GM21717 (cell line): ENCODE results near the gene CRIP2.
A peak's percentile ranks its signal among the peaks of the same experiment; 100 is the strongest.

Experiments used
- ATAC-seq: cut with Tn5 transposase; IDR thresholded peaks from one replicate; pipeline ENCODE4 v1.9.1; 2021; ENCODE audit warnings: mild to moderate bottlenecking, moderate library complexity; ENCODE audit not compliant: unreplicated experiment

Gene CRIP2

DNA sequence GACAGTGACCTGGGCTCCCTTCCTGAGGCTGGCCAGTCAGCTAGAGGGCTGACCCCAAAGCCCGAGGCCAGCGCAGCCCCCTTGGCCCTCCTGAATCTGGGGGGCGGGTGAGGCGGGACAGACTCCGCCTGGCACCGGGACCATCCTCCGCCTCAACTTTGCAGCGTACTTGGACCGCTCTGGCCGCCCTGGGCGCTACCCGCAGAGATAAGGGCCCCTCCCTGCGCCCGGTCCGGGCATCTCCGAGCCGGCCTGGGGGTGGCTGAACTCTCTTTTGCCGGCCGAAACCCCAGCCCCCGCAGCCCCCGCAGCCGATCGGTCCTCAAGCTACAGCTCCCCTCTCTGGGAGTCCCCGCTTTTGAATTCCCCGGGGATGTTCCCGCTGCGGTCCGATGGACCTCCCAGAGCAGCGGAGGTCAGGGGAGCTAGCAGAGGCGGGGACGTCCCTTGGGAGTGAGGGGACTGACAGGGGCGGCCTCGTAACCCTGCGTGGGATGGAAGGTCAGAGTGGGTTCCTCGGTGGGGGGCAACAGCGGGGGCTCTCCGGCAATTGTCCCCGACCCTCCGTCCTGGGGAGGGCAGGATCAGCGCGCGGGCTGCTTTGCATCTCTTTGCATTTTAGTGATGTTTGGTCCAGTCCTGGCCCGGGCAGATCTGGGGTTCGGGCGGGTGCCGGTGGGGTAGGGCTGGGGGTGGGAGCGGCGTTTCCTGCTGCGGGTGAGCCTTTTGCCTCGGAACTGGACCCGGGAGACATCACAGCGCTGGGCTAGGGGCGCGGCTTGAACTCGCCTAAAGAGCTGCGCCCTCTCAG, 11.7 kb downstream of the CRIP2 start, which contains the start of gene CRIP1:
CRIP1 (plus strand) TSS at position 724 of the 811 bp plus-strand sequence. CDS start 374 bp downstream, outside the sequence.
- ATAC-seq: no peak

DNA sequence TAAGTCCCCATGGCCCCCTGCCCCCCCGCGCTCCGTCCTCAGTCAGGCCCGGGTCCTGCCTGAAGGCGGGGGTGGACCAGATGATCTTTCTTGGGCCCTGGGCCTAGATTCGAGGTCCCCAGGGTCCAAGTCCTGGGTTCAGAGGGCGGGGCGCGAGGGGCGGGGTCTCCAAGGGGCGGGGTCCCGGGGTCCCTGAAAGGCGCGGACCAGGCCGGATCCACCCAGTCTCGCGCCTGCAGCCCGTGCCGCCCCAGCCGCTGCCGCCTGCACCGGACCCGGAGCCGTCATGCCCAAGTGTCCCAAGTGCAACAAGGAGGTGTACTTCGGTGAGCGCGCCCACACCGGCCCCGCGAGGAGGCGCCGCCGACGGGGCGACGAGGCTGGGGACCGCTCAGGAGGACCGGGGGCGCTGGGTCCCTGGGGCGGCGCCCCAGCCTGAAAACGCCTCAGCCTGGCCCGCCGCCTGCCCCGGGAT, 12.4 kb downstream of the CRIP2 start:
- ATAC-seq: no peak

DNA sequence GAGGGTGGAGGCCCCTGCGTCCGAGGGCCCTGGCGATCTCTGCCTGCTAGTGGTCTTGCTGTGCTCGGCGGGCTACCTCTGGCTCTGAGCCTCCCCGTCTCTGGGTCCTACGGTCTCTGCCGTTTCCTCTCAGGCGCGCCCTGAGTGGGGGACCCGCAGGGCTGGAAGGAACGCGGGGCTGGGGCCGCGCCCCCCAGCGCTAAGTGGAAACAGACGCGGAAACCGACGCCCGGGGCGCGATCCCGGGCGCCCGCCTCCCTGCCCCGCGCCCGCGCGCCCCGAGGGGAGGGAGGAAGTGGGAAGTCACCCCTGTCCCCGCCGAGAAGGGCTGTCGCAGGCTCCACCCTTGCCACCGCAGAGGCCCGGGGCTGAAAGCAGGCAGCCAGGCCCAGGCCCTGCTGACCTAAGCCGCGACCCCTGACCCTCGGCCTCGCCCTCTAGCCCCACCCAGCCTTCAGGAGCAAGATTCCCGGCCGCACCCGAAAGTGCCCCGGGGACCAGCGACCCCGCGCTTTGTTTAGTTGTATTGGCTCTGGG, 12.9 kb downstream of the CRIP2 start:
- ATAC-seq: no peak

DNA sequence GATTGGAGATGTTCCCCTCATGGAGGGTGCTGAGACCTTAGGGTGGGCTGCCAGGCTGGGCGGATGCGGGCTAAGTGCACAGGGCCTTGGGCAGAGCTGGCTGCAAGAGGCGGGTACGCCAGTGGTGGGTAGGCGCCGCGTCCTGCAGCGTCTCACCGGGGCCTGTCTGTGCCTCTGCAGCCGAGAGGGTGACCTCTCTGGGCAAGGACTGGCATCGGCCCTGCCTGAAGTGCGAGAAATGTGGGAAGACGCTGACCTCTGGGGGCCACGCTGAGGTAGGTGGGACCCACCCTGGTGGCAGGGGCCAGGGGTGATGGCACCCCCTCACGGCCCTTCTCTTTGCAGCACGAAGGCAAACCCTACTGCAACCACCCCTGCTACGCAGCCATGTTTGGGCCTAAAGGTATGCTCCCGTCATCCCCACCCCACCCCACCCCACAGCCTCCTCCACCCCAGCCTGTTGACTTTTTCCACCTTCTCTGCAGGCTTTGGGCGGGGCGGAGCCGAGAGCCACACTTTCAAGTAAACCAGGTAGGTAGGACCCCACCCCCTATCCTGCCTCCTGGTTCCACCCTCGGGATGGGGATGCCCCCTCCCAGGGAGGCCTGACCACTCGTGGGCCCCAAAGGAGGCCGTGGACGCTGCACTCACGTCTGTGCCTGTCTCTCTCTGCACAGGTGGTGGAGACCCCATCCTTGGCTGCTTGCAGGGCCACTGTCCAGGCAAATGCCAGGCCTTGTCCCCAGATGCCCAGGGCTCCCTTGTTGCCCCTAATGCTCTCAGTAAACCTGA, 13.6 kb downstream of the CRIP2 start:
- no peak for ATAC-seq

DNA sequence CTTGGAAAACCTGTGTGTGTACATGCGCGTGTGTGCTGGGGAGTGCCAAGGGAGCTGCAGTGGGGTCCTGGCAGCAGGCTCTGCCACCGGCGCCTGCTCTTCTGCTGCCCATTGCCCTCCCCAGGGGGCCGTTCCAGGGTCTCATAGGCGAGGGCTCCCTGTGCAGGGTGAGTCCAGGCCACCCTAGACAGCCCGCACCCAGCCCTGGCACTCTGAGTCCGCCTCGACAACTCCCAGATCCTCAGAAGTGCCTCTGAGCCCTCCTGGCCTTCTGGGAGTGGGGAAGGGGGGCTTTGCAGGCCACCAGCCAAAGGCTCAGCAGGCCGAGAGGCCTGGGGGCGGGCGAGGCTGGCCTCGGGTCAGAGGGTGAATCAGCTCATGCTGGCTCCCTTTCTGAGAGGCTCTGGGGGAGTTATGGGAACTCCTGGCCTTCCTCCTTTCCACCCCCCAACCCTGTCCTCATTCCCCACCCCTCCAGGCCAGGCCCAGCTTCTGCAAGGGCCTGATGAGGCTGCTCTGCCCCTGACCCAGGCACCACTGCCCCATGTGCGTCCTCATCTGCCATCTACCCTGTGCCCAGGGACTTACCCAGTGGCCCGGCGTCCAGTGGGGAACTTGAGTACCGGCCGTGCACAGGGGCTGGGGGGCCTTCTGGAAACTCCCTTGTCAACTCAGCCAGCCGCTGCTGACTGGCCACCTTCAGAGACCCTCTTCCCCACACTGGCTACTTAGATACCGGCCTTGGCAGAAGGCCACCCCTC, 14.3 kb downstream of the CRIP2 start:
- ATAC-seq: no peak

DNA sequence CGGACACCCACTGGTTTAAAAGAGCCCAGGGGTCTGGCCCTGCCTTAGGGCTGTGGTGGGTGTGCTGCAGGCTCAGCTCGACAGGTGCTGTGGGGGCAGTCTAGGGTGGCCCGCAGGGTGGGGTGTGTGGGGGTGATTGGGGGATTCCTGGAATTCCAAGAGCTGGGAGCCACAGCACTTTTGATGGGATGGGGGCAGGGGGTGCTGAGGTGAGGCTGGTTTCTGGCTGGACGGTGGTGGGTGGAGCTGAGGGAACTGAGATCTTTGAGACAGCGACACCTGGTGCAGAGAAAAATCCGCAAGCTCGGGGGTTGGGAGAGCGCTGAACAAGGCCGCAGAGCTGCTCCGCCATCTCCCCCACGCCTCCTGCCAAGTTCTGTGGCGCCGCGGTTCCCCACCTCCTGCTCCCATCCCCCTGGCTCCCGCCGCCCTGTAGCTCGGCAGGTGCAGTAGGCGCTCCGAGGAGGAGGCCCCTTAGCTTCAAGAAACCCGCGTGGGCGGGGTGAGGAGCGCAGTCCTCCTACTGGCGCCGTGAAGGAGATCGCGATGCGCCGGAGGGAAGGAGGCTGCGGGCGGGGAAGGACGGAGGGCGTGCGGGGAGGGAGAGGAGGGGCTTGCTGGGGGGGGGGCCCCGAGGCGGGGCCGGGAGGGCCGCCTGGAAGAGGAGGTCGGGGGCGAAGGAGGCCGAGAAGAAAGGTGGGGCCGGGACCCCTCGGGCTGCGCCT, 15.1 kb downstream of the CRIP2 start:
- ATAC-seq: no peak

DNA sequence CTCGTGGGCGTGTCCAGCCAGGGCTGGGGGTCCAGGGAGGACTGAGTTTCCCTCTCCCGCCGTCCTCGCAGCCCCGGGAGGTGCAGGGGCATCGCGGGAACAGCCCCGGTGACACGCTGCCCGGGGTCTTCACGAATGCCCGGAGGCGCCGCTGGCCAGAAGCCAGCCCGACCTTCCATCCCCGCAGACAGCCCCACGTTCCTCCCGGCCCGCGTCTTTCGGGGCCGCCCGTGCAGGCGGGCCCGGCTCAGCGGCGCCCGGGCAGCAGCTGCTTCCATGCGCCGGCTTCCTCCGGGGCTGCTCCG, 15.6 kb downstream of the CRIP2 start:
- ATAC-seq: peak; percentile 2

DNA sequence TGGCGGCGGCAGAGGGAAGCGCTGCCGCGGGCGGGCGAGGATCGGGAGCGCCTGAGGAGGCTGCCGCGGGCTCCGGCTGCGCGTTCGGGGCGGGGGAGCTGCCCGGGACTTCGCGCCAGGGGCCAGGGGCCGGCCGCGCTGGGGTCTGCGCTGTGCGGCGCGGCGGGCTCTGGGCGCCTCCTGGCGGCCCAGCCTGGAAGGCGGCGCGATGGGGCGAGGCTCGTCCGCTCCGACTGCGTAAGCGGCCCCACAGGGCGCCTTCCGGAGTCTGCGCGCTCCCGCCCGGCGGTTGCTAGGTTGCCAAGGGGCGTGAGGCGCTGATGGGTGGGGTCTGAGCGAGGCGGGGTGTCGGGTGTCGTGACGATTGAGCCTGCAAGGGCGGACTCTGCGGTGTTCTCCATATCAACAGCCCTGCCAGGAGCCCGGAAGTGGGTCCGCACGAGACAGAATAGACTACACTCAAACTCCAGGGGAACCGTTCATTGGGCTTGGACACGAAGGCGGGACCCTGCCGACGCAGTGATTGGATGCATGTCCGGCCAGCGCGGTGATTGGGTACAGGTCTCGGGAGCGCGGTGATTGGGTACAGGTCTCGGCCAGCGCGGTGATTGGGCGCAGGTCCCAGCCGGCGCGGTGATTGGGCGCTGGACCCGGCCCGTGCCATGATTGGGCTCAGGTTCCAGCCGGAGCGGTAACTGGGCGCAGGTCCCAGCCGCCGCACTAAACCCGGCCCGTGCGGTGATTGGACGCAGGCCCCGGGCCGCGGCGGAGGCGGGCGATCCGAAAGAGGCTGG, 16.1 kb downstream of the CRIP2 start, which contains the start of gene TEDC1:
TEDC1 (plus strand) TSS at position 675 of the 794 bp plus-strand sequence. CDS start 130 bp downstream, outside the sequence.
- peak; percentile 60 for ATAC-seq

DNA sequence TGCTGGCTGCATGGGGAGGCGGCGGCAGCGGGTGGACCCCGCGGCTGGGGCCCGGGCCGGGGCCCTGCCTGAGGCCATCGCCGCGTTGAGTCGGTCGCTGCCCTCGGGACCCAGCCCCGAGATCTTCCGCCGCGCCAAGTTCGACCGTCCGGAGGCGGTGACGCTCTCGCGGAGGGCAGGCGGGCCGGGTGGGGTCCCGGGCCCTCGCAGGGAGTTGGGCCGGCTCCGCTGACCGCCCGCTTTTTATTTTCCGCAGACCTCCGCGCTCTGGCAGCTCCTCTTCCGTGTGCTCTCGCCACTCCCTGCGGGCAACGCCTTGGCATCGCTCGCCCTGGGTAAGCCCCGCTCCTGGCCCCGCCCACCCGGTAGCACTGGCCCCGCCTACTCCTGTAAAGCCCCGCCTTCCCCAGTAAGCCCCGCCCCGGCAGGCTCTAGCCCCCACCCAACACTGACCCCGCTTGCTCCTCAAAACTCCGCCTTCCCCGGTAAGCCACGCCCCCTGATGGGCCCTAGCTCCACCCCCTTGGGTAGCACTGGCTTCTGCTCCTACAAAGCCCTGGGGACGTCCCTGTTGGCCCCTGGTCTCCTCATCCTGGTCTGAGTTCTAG, 16.8 kb downstream of the CRIP2 start:
- no peak for ATAC-seq

DNA sequence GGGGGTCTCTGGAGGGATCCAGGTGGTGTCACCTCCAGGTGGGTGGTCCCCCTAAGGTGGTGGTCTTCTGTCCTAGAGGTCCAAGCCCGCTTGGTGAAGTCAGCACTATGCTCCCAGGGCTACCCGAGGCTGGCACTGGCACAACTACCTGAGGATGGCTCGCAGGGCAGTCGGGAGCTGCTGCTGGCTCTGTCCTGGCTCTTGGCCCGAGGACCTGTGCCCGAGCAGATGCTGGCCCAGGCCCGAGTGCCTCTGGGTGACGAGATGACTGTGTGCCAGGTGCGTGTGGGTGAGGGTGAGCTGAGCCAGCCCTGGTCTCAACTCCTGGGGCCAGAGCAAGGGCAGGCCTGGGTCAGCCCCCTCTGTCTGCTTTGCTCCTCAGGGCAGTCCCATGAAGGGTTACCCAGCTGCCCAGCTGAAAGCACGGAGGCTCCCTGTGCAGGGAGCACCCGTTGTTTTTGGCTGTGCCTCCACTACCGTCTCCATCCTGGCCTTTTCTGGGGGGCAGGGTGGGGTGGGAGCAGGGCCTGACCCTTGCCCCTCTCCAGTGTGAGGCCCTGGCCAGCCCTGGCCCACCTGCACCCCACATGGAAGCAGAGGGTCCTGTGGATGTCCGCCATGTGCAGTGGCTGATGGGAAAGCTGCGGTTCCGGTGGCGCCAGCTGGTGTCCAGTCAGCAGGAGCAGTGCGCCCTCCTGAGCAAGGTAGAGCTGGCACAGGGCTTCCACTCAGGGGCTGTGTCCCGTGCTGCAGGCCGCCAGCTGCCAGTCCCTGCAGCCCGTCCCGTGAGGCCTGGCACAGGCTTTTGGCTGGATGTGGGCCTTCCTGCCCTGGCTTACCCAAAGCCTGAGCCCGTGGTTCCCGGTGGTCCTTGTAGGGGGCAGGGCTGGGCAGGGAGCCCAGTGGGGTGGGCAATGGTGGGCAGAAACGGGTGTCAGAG, 17.7 kb downstream of the CRIP2 start:
- no peak for ATAC-seq

DNA sequence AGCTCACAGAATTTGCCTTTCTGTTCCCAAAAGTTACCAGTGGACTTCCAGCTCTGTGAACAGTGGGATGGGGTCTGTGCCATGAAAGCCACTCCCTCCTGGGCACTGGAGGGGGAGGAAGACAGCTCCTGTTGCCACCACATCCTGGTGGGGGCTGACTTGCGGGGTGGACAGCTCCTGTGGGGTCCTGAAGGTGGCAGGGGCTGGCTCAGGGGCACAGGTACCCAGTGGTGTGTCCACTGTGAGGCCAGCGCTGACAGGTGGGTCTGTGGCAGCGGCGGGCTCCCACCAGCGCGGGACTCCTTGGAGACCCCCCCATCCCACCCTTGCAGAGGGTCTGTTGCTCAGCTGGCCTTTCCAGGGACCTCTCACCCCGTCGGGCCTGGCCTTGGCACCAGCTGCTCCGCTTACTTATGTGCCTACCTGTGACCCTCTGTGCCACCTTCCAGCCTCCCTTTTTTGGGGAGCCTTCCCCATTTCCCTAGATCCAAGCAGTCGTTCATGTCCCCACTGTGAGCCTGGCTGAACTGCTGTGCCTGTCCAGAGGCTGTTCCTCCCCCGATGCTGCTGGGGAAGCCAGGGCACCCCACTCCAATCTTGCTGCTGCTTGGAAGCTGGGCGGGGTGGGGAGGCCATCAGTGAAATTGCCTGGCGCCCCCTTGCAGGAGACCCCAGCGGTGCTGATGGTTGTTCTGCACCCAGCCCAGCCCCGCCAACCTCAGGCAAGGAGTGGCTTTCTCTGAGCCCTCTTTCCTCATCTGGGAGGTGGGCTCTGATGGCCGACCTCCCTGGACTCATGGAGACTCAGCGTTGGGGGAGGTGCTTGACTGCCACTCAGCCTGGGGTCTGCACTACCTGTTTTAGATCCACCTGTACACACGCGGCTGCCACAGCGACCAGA, 18.6 kb downstream of the CRIP2 start:
- ATAC-seq: no peak

DNA sequence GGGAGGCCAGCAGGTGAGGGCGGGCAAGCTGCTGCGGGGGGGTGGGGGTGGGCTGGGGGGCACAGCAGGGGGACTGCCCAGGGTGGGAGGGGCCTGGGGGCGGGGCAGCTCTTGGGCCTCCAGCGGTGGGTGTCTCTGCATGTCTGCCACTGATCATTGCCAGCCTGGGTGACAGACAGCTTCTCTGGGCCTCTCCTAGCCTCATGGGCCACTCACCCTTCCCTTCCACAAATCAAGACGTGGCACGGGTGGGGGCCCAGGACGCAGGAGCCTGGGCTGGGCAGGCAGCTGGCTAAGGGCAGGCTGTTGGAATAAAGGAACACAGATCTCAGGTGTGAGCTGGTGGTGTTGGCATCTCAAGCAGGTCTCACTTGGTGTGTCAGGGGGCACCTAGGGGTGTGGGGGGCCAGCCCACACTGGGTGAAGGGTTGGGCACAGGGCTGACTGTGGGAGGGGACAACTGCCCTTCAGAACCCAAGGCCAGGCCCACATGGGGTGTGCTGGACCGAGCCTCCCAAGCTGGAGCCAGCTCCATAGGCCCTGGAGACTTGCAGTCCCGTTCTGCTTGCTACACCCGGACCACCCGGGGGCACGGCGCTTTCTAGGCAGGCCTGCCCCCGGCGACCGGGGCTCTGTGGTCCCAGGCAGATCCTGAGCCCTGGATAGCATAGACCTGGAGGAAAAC, 19.4 kb downstream of the CRIP2 start:
- ATAC-seq: no peak

DNA sequence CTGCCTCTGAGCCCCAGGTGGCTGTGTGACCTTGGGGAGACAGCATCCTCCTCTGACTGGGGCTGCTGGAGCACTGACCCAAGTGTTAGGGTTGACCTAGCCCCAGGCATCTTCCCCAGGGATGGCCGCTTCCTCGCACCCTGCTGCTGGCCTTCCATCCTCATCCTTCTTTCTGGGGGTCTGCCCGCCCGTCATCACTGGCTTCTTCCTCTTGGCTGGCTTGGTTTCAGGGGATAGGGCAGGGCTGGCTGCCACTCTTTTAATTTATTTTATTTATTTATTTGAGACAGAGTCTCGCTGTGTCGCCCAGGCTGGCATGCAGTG, 19.9 kb downstream of the CRIP2 start:
- no peak for ATAC-seq

DNA sequence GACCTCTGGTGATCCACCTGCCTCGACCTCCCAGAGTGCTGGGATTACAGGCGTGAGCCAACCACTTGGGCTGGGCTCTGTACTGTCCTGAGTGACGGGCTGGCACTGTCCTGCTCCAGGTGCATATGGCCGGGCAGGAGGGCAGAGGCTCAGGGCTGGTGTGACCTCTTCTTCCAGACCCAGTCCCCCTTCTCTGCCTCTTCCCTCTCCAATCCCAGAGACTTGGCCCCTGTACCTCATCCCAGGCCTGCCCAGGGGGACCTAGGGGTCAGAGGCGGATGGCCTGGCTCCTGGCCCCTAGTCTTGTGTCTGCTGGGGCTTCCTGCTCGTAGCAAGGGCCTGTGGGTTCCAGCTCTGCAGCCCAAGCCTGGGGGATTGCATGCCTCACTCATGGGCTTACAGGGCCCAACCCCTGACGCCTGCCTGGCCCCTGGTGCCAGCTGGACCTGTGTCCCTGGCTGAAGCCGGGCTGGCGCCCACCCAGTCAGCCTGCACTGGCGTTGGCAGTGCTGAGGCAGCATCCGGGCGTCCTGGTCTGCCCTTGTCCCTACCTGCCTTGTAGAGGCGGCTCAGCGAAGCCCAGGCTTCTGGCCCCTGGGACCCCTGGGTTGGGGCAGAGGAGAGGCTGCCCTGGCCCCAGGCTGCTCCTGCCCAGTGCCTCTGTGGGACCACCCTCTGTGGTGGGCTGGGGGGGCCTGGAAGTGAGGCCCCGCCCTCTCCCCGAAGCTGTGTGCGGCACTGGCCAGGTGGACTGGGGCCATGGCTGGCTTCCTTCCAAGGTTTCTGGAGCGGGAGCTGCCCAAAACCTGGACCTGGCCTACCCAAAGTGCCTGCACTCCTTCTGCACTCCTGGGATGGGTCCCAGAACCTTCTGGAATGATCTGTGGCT, 20.7 kb downstream of the CRIP2 start:
- no peak for ATAC-seq

DNA sequence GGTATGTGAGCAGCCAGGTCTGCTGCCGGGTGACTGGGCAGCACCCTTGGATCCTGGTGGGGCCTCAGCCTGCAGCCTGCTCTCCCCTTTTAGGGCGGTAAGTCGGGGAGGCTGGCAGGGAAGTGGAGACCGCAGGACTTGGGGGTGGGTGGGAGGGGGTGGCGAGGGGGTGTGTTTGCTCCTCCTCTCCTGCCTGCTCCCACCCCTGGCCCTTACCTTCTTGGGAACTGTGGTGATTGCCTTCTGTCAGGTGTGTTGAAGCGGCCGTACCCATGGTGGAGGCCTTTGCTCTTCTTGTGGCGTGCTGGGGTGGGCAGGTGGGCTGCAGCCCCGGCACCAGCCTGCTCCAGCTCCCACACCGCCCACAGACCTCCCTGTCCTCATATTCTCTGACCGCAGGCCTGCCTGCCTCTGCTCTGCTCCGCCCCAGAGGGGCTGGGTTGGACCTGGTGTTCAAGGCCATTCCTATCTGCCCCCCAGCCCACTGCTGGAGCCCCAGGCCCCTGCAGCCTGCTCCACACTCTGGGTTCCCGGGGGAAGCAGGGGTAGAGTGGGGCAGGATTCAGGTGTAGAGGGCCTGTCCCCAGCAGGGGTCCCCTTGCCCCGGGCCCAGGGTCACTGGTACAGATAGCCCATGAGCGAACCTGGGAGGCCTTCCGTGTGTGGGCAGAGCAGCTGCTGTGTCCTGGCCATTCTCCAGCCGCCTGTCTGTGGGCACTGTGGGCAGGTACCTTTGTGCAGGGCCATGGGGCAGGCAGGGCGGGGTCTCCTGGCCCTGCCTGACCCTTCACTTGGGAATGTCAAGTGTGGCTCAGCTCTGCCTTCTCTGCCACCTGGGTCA, 21.6 kb downstream of the CRIP2 start:
- ATAC-seq: no peak
